Keratinocyte (primary cell): Measurements from ENCODE around the gene FOXK2. TPM values are rescaled to one million over a fixed set of nuclear protein-coding genes. Genes with fewer than 3 reads are reported as not detected.

Source experiments
- DNase-seq: peaks from one replicate; pipeline ENCODE4 v3.0.0-alpha.2; 2011; ENCODE audit warnings: low read depth, missing footprints, low spot score
- FAIRE-seq: peaks from 2 replicates; lab custom pipeline; 2011; peaks lifted over from hg19 to GRCh38; lab: Jason Lieb, UNC
- H2AFZ ChIP-seq: 2 replicates; pipeline ENCODE4 v1.6.0; 2012; ENCODE audit warnings: low read length, control low read depth, inconsistent platforms; ENCODE audit not compliant: control insufficient read depth
- H3K27ac ChIP-seq: 2 replicates; pipeline ENCODE4 v1.5.1; 2011; ENCODE audit warnings: low read length; ENCODE audit not compliant: control insufficient read depth, insufficient read depth
- H3K27me3 ChIP-seq: 3 replicates; pipeline ENCODE4 v1.6.0; 2011; ENCODE audit warnings: low read length; ENCODE audit not compliant: control insufficient read depth, insufficient read depth; ENCODE audit errors: extremely low read depth
- H3K36me3 ChIP-seq, 2 experiments: 2 replicates in 1 of 2; 3 replicates in 1 of 2; pipeline ENCODE4 v1.5.1; 2011; ENCODE audit warnings: low read length in 2 of 2, mild to moderate bottlenecking in 1 of 2; ENCODE audit not compliant: control insufficient read depth in 2 of 2, insufficient read depth in 2 of 2; ENCODE audit errors: extremely low read depth in 1 of 2
- H3K4me1 ChIP-seq: 3 replicates; pipeline ENCODE4 v1.5.1; 2011; ENCODE audit warnings: low read length; ENCODE audit not compliant: control insufficient read depth, insufficient read depth; ENCODE audit errors: extremely low read depth
- H3K4me2 ChIP-seq: 3 replicates; pipeline ENCODE4 v1.6.0; 2011; ENCODE audit warnings: low read depth, low read length; ENCODE audit not compliant: control insufficient read depth, insufficient read depth; ENCODE audit errors: extremely low read depth
- H3K4me3 ChIP-seq, 3 experiments: fragments of 200-600 bp in 1 of 3; sonication (generic) in 1 of 3; 2 replicates in 2 of 3; 3 replicates in 1 of 3; pipeline ENCODE4 v1.5.1; 2011 to 2016; ENCODE audit warnings: low read length in 3 of 3, mild to moderate bottlenecking in 3 of 3, control low read depth in 2 of 3, inconsistent platforms in 1 of 3, low read depth in 1 of 3, mixed read lengths in 1 of 3, mixed run types in 1 of 3, moderate library complexity in 1 of 3; ENCODE audit not compliant: control insufficient read depth in 2 of 3, insufficient read depth in 2 of 3; ENCODE audit errors: extremely low read depth in 1 of 3
- H3K79me2 ChIP-seq: 2 replicates; pipeline ENCODE4 v1.6.0; 2012; ENCODE audit warnings: low read length; ENCODE audit not compliant: control insufficient read depth, insufficient read depth
- H3K9ac ChIP-seq: 3 replicates; pipeline ENCODE4 v1.6.0; 2011; ENCODE audit warnings: low read length; ENCODE audit not compliant: control insufficient read depth, insufficient read depth; ENCODE audit errors: extremely low read depth
- H3K9me1 ChIP-seq: 3 replicates; pipeline ENCODE4 v1.6.0; 2011; ENCODE audit warnings: low read length; ENCODE audit not compliant: control insufficient read depth, insufficient read depth; ENCODE audit errors: extremely low read depth
- H3K9me3 ChIP-seq: 2 replicates; pipeline ENCODE4 v1.5.1; 2012; ENCODE audit warnings: low read depth, low read length; ENCODE audit not compliant: control insufficient read depth
- H4K20me1 ChIP-seq: 3 replicates; pipeline ENCODE4 v1.6.0; 2011; ENCODE audit warnings: low read length; ENCODE audit not compliant: control insufficient read depth, insufficient read depth; ENCODE audit errors: extremely low read depth
- CTCF ChIP-seq, 3 experiments: IDR thresholded peaks in 1 of 3; conservative IDR thresholded peaks in 1 of 3; optimal IDR thresholded peaks in 1 of 3; 2 replicates in 2 of 3; 3 replicates in 1 of 3; pipeline versions ENCODE3 to v1.5.1; 2011; ENCODE audit warnings: low read length in 3 of 3, mild to moderate bottlenecking in 3 of 3, moderate library complexity in 2 of 3, control low read depth in 1 of 3, inconsistent platforms in 1 of 3; ENCODE audit not compliant: insufficient read depth in 2 of 3; ENCODE audit errors: extremely low read depth in 1 of 3
- EZH2 ChIP-seq: IDR thresholded peaks from one replicate; pipeline ENCODE4 v1.6.1; 2012; ENCODE audit warnings: inconsistent platforms, mild to moderate bottlenecking, low read length, moderate library complexity
- dilution Hi-C: fragments of 300-500 bp; cut with MboI; formaldehyde crosslinking; loops from one replicate; pipeline ENCODE4 v1.7.0; 2020; ENCODE audit warnings: low sequenced_read_pairs; ENCODE audit not compliant: extremely low pct_ligation_motif_present
- polyA plus RNA-seq, 5 experiments: library from polyadenylated mRNA; depleted of rRNA in 3 of 5; stranded (reverse) in 3 of 5; stranded (forward) in 1 of 5; unstranded in 1 of 5; fragments of >200 nt; gene quantifications; 1 replicate in 1 of 5; 2 replicates in 3 of 5; 3 replicates in 1 of 5; pipeline versions ENCODE4 v1.2.1 to v1.2.3, GENCODE V29; 2011 to 2012; ENCODE audit warnings: missing spikeins in 2 of 5, low read depth in 1 of 5, low replicate concordance in 1 of 5

The FOXK2 gene
- polyA plus RNA-seq, 1 donor (not counting 4 experiments of a cell fraction or from before 2014, with no cell fraction given), result 43.9 TPM

GRCh38 chr17:82603981-82604448 is 84.5 kb downstream of the FOXK2 start:
- FAIRE-seq (no peak), DNase-seq (no peak)
- Histone ChIP-seq H3K4me3 (no peak overlapping the region), H4K20me1 (peaks cover 11% of the 10 kb centered on the region), H3K9me1 (no peaks in the 10 kb centered on the region), H3K9ac (no peak overlapping the region), H3K27me3 (no peaks in the 10 kb centered on the region), H2AFZ (no peak overlapping the region), H3K4me1 (peaks cover 13% of the 10 kb centered on the region), H3K79me2 (peaks cover 11% of the 10 kb centered on the region), H3K27ac (no peak overlapping the region), H3K9me3 (no peaks in the 10 kb centered on the region), H3K4me2 (no peak overlapping the region), H3K36me3 (peaks cover 23 to 46% of the 10 kb centered on the region in 2 experiments)
- dilution Hi-C loops, result no loop called here
- TF ChIP-seq EZH2 (no peak), CTCF (optimal IDR thresholded peaks at IDR 0.05 in 1 of 3, IDR thresholded peaks at IDR 0.05 in 1 of 3, conservative IDR thresholded peaks at IDR 0.05 in 1 of 3; ENCODE audit: extremely low read depth in 1 of 3, insufficient read depth in 2 of 3, low read length in 3 of 3) (no peak)

- DNase-seq (no peak), FAIRE-seq (no peak)
- peaks cover 11% of the 10 kb centered on the region for H4K20me1 ChIP-seq
- H3K4me3 ChIP-seq, result no peak overlapping the region
- H2AFZ ChIP-seq, result no peak overlapping the region
- H3K4me2 ChIP-seq, result no peak overlapping the region
- no peaks in the 10 kb centered on the region for H3K9me1 ChIP-seq
- H3K36me3 ChIP-seq, result peaks cover 23 to 43% of the 10 kb centered on the region in 2 experiments
- H3K27ac ChIP-seq, result no peak overlapping the region
- H3K79me2 ChIP-seq, result peaks cover 6% of the 10 kb centered on the region
- H3K4me1 ChIP-seq, result peaks cover 13% of the 10 kb centered on the region
- H3K9ac ChIP-seq, result no peak overlapping the region
- dilution Hi-C loops, result no loop called here
- no peak for TF ChIP-seq CTCF (optimal IDR thresholded peaks at IDR 0.05 in 1 of 3, IDR thresholded peaks at IDR 0.05 in 1 of 3, conservative IDR thresholded peaks at IDR 0.05 in 1 of 3; ENCODE audit: extremely low read depth in 1 of 3, insufficient read depth in 2 of 3, low read length in 3 of 3)
- no peak for TF ChIP-seq EZH2
- H3K27me3 ChIP-seq, result no peaks in the 10 kb centered on the region
- H3K9me3 ChIP-seq, result no peaks in the 10 kb centered on the region
Measured at GRCh38 chr17:82604532-82604931, 85.0 kb downstream of the FOXK2 start.
